ENCODE results near the gene PTPRA. TPM values are rescaled to one million over a fixed set of nuclear protein-coding genes. Genes with fewer than 3 reads are reported as not detected.

Gene PTPRA
- total and polyA plus RNA-seq, 2 donors (not counting 3 experiments of a cell fraction or from before 2014, with no cell fraction given): 43.2 to 53.4 TPM

GRCh38 chr20:3032624-3033023, 159.3 kb downstream of the PTPRA start:
- Histone ChIP-seq H3K27me3 (ENCODE audit: control insufficient read depth in 2 of 2, insufficient read depth in 2 of 2, low read length in 2 of 2) (no peaks in the 10 kb centered on the region), H3K79me2 (ENCODE audit: control insufficient read depth, insufficient read depth, low read length) (no peaks in the 10 kb centered on the region), H3K9me3 (replicated peaks; ENCODE audit: control insufficient read depth, insufficient read depth, low read length) (no peaks in the 10 kb centered on the region), H3K27ac (ENCODE audit: insufficient read depth, low read depth, low read length) (no peak overlapping the region), H3K9me1 (replicated peaks; ENCODE audit: control insufficient read depth, extremely low read depth, insufficient read depth, low read length) (no peaks in the 10 kb centered on the region), H2AFZ (ENCODE audit: low read depth, low read length) (no peak overlapping the region), H3K4me1 (ENCODE audit: control insufficient read depth, extremely low read depth, insufficient read depth, low read length) (no peaks in the 10 kb centered on the region), H3K9ac (replicated peaks; ENCODE audit: extremely low read depth, insufficient read depth, low read length) (no peak overlapping the region), H3K36me3 (ENCODE audit: control insufficient read depth in 2 of 2, extremely low read depth in 1 of 2, insufficient read depth in 2 of 2, low read length in 2 of 2) (peaks cover 7 to 54% of the 10 kb centered on the region in 2 experiments), H4K20me1 (replicated peaks; ENCODE audit: control insufficient read depth, extremely low read depth, insufficient read depth, low read length) (no peaks in the 10 kb centered on the region), H3K4me3 (replicated peaks in 1 of 3; ENCODE audit: insufficient read depth in 1 of 3, low read depth in 1 of 3, low read length in 3 of 3) (no peak overlapping the region), H3K4me2 (ENCODE audit: insufficient read depth, low read length) (no peak overlapping the region)
- dilution Hi-C loops (cut with MboI; ENCODE audit: extremely low pct_ligation_motif_present, low sequenced_read_pairs): no loop called here
- CTCF ChIA-PET: interaction anchor here (0.7 kb wide), 1 partner anchor 118 kb away, joined by 3 read pairs; no protein-coding TSS in a partner anchor
- TF ChIP-seq JUN (IDR thresholded peaks at IDR 0.05; ENCODE audit: borderline replicate concordance, insufficient read depth, insufficient read length, low read depth) (no peak), EZH2 (IDR thresholded peaks at IDR 0.05; ENCODE audit: borderline replicate concordance, low read depth, low read length, severe bottlenecking) (no peak), MYC (IDR thresholded peaks at IDR 0.05; ENCODE audit: low read depth, low read length) (no peak)
- intact Hi-C loops (cut with micrococcal nuclease): no loop called here
- DNase-seq (ENCODE audit: low read depth, low spot score) (no peak), FAIRE-seq (no peak)
- BruUV-seq (replicated peaks): no TSS peak
- POLR2A ChIA-PET: interaction anchor here (0.7 kb wide), 1 partner anchor 367 kb away, joined by 3 read pairs; no protein-coding TSS in a partner anchor

- Histone ChIP-seq H3K27ac (ENCODE audit: insufficient read depth, low read depth, low read length) (no peak overlapping the region), H2AFZ (ENCODE audit: low read depth, low read length) (no peak overlapping the region), H3K4me1 (ENCODE audit: control insufficient read depth, extremely low read depth, insufficient read depth, low read length) (peaks cover 4% of the 10 kb centered on the region), H3K27me3 (ENCODE audit: control insufficient read depth in 2 of 2, insufficient read depth in 2 of 2, low read length in 2 of 2) (no peaks in the 10 kb centered on the region), H3K9me3 (replicated peaks; ENCODE audit: control insufficient read depth, insufficient read depth, low read length) (no peaks in the 10 kb centered on the region), H3K36me3 (ENCODE audit: control insufficient read depth in 2 of 2, extremely low read depth in 1 of 2, insufficient read depth in 2 of 2, low read length in 2 of 2) (peaks cover 9 to 44% of the 10 kb centered on the region in 2 experiments), H3K9ac (replicated peaks; ENCODE audit: extremely low read depth, insufficient read depth, low read length) (no peak overlapping the region), H3K79me2 (ENCODE audit: control insufficient read depth, insufficient read depth, low read length) (no peaks in the 10 kb centered on the region), H3K4me3 (replicated peaks in 1 of 3; ENCODE audit: insufficient read depth in 1 of 3, low read depth in 1 of 3, low read length in 3 of 3) (no peak overlapping the region), H3K4me2 (ENCODE audit: insufficient read depth, low read length) (no peak overlapping the region), H4K20me1 (replicated peaks; ENCODE audit: control insufficient read depth, extremely low read depth, insufficient read depth, low read length) (no peaks in the 10 kb centered on the region), H3K9me1 (replicated peaks; ENCODE audit: control insufficient read depth, extremely low read depth, insufficient read depth, low read length) (no peaks in the 10 kb centered on the region)
- CTCF ChIA-PET: no interaction called here
- DNase-seq (ENCODE audit: low read depth, low spot score) (no peak), FAIRE-seq (no peak)
- TF ChIP-seq GATA2 (IDR thresholded peaks at IDR 0.05; ENCODE audit: insufficient read depth, insufficient read length, low read depth, low read length) (no peak), JUN (IDR thresholded peaks at IDR 0.05; ENCODE audit: borderline replicate concordance, insufficient read depth, insufficient read length, low read depth) (no peak), FOS (IDR thresholded peaks at IDR 0.05; ENCODE audit: borderline replicate concordance, insufficient read depth, low read length) (no peak), MAX (IDR thresholded peaks at IDR 0.05; ENCODE audit: insufficient read depth, insufficient read length) (no peak), CTCF (IDR thresholded peaks at IDR 0.05; ENCODE audit: extremely low read depth in 1 of 2, insufficient read depth in 1 of 2, low read depth in 1 of 2, low read length in 2 of 2) (no peak), POLR2AphosphoS5 (IDR thresholded peaks at IDR 0.05; ENCODE audit: insufficient read depth, low read depth, low read length) (no peak), MYC (IDR thresholded peaks at IDR 0.05; ENCODE audit: low read depth, low read length) (no peak), POLR2A (IDR thresholded peaks at IDR 0.05; ENCODE audit: low read depth, low read length) (no peak), EZH2 (IDR thresholded peaks at IDR 0.05; ENCODE audit: borderline replicate concordance, low read depth, low read length, severe bottlenecking) (no peak)
- intact Hi-C loops (cut with micrococcal nuclease) (no loop called here), dilution Hi-C loops (cut with MboI; ENCODE audit: extremely low pct_ligation_motif_present, low sequenced_read_pairs) (no loop called here)
- POLR2A ChIA-PET: no interaction called here
- no TSS peak for BruUV-seq (replicated peaks)
Measured at GRCh38 chr20:3037654-3038053, 164.4 kb downstream of the PTPRA start.

All from endothelial cell of umbilical vein (primary cell).